Sigmoid colon (tissue), 4 donors: Measurements from ENCODE around the gene RPL7A.

Source experiments
- POLR2A ChIP-seq, 2 donors: fragments of 450-650 bp; IDR thresholded peaks; one replicate each; pipeline ENCODE4 v1.6.1; 2016; ENCODE audit warnings: antibody characterized with exemption in 2 of 2, mild to moderate bottlenecking in 2 of 2, moderate library complexity in 2 of 2
- POLR2AphosphoS5 ChIP-seq, 4 donors: sonication (generic); formaldehyde crosslinking; IDR thresholded peaks; one replicate each; pipeline ENCODE4 v1.6.1; 2017; ENCODE audit warnings: antibody characterized with exemption in 4 of 4

GRCh38 chr9:133333566-133333965 is 14.5 kb upstream of the RPL7A start:
- TF ChIP-seq POLR2A (IDR thresholded peaks at IDR 0.05) (no peak), POLR2AphosphoS5 (IDR thresholded peaks at IDR 0.05) (no peak)
